B cell (primary cell): Measurements from ENCODE around the gene FIG4. TPM values are rescaled to one million over a fixed set of nuclear protein-coding genes. Genes with fewer than 3 reads are reported as not detected.

Experiments used
- ATAC-seq: fragments of 200-7000 bp; cut with Tn5 transposase; one replicate; pipeline ENCODE4 v1.10.0; 2021; ENCODE audit warnings: low read depth, mild to moderate bottlenecking, moderate number of reproducible peaks, moderate library complexity
- CTCF ChIA-PET: fragments of 350-600 bp; sonication (Branson Sonifier 250); formaldehyde crosslinking; loops from one replicate; lab custom pipeline; 2021; ENCODE audit warnings: antibody characterized with exemption, inconsistent platforms; lab: Charles Lee
- POLR2A ChIA-PET: fragments of 350-600 bp; sonication (Branson Sonifier 250); formaldehyde crosslinking; loops from one replicate; lab custom pipeline; 2021; ENCODE audit warnings: antibody characterized with exemption; lab: Charles Lee
- DNase-seq: peaks from one replicate; pipeline ENCODE4 v3.0.0; 2013
- H2AFZ ChIP-seq: 2 replicates; pipeline ENCODE4 v1.6.1; 2012; ENCODE audit warnings: mild to moderate bottlenecking, low read depth, low read length; ENCODE audit not compliant: insufficient read depth, poor library complexity, severe bottlenecking
- H3K27ac ChIP-seq, 2 donors: 1 replicate in 1 of 2; 2 replicates in 1 of 2; pipeline ENCODE4 v1.5.1; 2012 to 2013; ENCODE audit warnings: low read length in 2 of 2, mild to moderate bottlenecking in 2 of 2, moderate library complexity in 1 of 2
- H3K27me3 ChIP-seq, 4 experiments: fragments of 200-600 bp in 1 of 4; sonication (generic) in 1 of 4; replicated peaks in 1 of 4; 1 replicate in 2 of 4; 2 replicates in 2 of 4; pipeline versions ENCODE4 v1.6.1 to v1.7.0; 2013 to 2016; ENCODE audit warnings: low read length in 3 of 4, mild to moderate bottlenecking in 2 of 4, mixed read lengths in 1 of 4, moderate library complexity in 1 of 4; ENCODE audit not compliant: insufficient read depth in 4 of 4, control insufficient read depth in 3 of 4; ENCODE audit errors: control extremely low read depth in 1 of 4
- H3K36me3 ChIP-seq, 2 experiments: replicated peaks in 1 of 2; 1 replicate in 1 of 2; 2 replicates in 1 of 2; pipeline versions ENCODE4 v1.6.1 to v1.7.1; 2013; ENCODE audit warnings: low read length in 1 of 2; ENCODE audit not compliant: insufficient read depth in 2 of 2, control insufficient read depth in 1 of 2; ENCODE audit errors: control extremely low read depth in 1 of 2, extremely low read depth in 1 of 2
- H3K4me1 ChIP-seq, 2 donors: fragments of 200-600 bp in 1 of 2; sonication (generic) in 1 of 2; 1 replicate in 1 of 2; 2 replicates in 1 of 2; pipeline versions ENCODE4 v1.5.1 to v1.6.1; 2013 to 2017; ENCODE audit warnings: low read length in 2 of 2; ENCODE audit not compliant: control insufficient read depth in 2 of 2, insufficient read depth in 2 of 2
- H3K4me2 ChIP-seq: replicated peaks from 2 replicates; pipeline ENCODE3; 2012; ENCODE audit warnings: mild to moderate bottlenecking, low read depth, low read length; ENCODE audit not compliant: poor library complexity, severe bottlenecking
- H3K4me3 ChIP-seq, 5 experiments: fragments of 200-600 bp in 1 of 5; sonication (generic) in 1 of 5; 1 replicate in 3 of 5; 2 replicates in 2 of 5; pipeline versions ENCODE4 v1.5.1 to v1.7.0; 2011 to 2016; ENCODE audit warnings: low read length in 4 of 5, mild to moderate bottlenecking in 4 of 5, low read depth in 2 of 5, control low read depth in 1 of 5, moderate library complexity in 1 of 5; ENCODE audit not compliant: insufficient read depth in 1 of 5; ENCODE audit errors: control extremely low read depth in 1 of 5, extremely low read depth in 1 of 5
- H3K79me2 ChIP-seq: fragments of 200-600 bp; sonication (generic); one replicate; pipeline ENCODE4 v1.6.0; 2016; ENCODE audit warnings: low read length; ENCODE audit not compliant: control insufficient read depth, insufficient read depth
- H3K9ac ChIP-seq: fragments of 200-600 bp; sonication (generic); 2 replicates; pipeline ENCODE4 v1.6.1; 2017; ENCODE audit warnings: mild to moderate bottlenecking, low read length, moderate library complexity
- H3K9me3 ChIP-seq, 3 donors: one replicate each; pipeline versions ENCODE4 v1.6.1 to v1.7.1; 2013; ENCODE audit warnings: low read length in 2 of 3; ENCODE audit not compliant: control insufficient read depth in 2 of 3, insufficient read depth in 1 of 3; ENCODE audit errors: control extremely low read depth in 1 of 3
- H4K20me1 ChIP-seq: 2 replicates; pipeline ENCODE4 v1.6.0; 2012; ENCODE audit warnings: mild to moderate bottlenecking, low read length; ENCODE audit not compliant: insufficient read depth, control insufficient read depth, poor library complexity, severe bottlenecking
- H3K27ac Mint-ChIP-seq: one replicate; pipeline ENCODE4 v1.8.0; 2021; ENCODE audit warnings: mixed read lengths
- H3K27me3 Mint-ChIP-seq: one replicate; pipeline ENCODE4 v1.8.0; 2021; ENCODE audit warnings: mixed read lengths
- H3K4me1 Mint-ChIP-seq: one replicate; pipeline ENCODE4 v1.8.0; 2021; ENCODE audit warnings: mixed read lengths
- H3K4me3 Mint-ChIP-seq: one replicate; pipeline ENCODE4 v1.8.0; 2021; ENCODE audit warnings: mixed read lengths
- H3K9me3 Mint-ChIP-seq: one replicate; pipeline ENCODE4 v1.8.0; 2022; ENCODE audit warnings: mixed read lengths; ENCODE audit not compliant: insufficient read depth
- CTCF ChIP-seq: fragments of 200-600 bp; IDR thresholded peaks from one replicate; pipeline ENCODE4 v1.8.0; 2022; ENCODE audit warnings: antibody characterized with exemption, mild to moderate bottlenecking
- EZH2 ChIP-seq: IDR thresholded peaks from 2 replicates; pipeline ENCODE4 v1.6.1; 2012; ENCODE audit warnings: borderline replicate concordance, low read depth, mild to moderate bottlenecking, moderate library complexity, low read length; ENCODE audit not compliant: insufficient read depth, poor library complexity, severe bottlenecking
- WGBS: methylation state at CpG from one replicate; pipeline ENCODE4 v1.1.5; 2013; ENCODE audit warnings: missing lambda C conversion rate; ENCODE audit not compliant: insufficient coverage; 5-methylcytosine and 5-hydroxymethylcytosine counted together
- intact Hi-C: fragments of 100-400 bp; cut with micrococcal nuclease; formaldehyde crosslinking; loops from one replicate; pipeline ENCODE4 v1.10.0; 2022
- polyA plus RNA-seq: library from polyadenylated mRNA; depleted of rRNA; stranded (reverse); fragments of >200 nt; gene quantifications from 2 replicates; pipeline ENCODE4 v1.2.3, GENCODE V29; 2012
- total RNA-seq, 2 donors: library from RNA; stranded (reverse); fragments of 120-200 nt in 1 of 2; gene quantifications; 1 replicate in 1 of 2; 2 replicates in 1 of 2; pipeline versions ENCODE4 v1.2.3 to v1.2.4, GENCODE V29; 2013 to 2022

The FIG4 gene
- total and polyA plus RNA-seq, 2 donors (not counting 1 experiment from before 2014, with no cell fraction given): 28.2 to 31.5 TPM

- H4K20me1 ChIP-seq: no peaks in the 10 kb centered on the region
- no peak overlapping the region for H3K4me2 ChIP-seq
- H3K79me2 ChIP-seq: no peaks in the 10 kb centered on the region
- DNase-seq (no peak), ATAC-seq (no peak)
- H3K9me3 Mint-ChIP-seq: no peaks in the 10 kb centered on the region
- no peaks in the 10 kb centered on the region for H3K27me3 Mint-ChIP-seq
- peaks cover 10% of the 10 kb centered on the region for H3K4me1 Mint-ChIP-seq
- peak overlapping the region; percentile 57 for H3K27ac ChIP-seq
- no peak overlapping the region for H3K4me3 ChIP-seq
- H3K36me3 ChIP-seq: peaks cover 2 to 61% of the 10 kb centered on the region in 2 experiments
- H2AFZ ChIP-seq: no peak overlapping the region
- no peak overlapping the region for H3K9ac ChIP-seq
- H3K4me3 Mint-ChIP-seq: no peak overlapping the region
- no peaks in the 10 kb centered on the region for H3K27me3 ChIP-seq
- WGBS: no CpG with 5 or more reads among the region's 1 CpG
- intact Hi-C loops: no loop called here
- POLR2A ChIA-PET: no interaction called here
- H3K27ac Mint-ChIP-seq: peak overlapping the region; percentile 26
- H3K4me1 ChIP-seq: peaks cover 5 to 11% of the 10 kb centered on the region in 2 donors
- CTCF ChIA-PET: interaction anchor here (1.8 kb wide), 1 partner anchor 11 kb away, joined by 7 read pairs; no protein-coding TSS in a partner anchor
- TF ChIP-seq EZH2 (no peak), CTCF (no peak)
- peaks cover 0 to 6% (median 0%) of the 10 kb centered on the region in 3 donors for H3K9me3 ChIP-seq
Observed at GRCh38 chr6:109793021-109793420, 101.9 kb downstream of the FIG4 start.

DNA sequence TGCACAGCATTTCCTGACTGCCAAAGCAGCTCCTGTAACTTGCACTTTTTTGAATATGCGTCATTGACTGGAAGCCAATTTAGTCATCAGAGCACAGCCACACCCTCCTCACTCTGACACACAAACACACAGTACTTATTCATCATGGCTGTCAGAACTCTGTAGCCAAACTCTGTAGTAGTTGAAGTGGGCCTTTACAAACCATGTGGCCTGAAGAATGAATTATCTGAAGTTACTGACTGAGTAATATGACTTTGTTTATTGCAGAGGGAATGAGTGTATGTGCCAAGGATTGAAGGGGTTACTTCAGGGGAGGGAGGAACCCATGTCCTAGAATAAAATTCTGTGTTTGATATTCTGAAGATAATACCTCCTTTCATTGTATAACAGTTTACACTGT, 102.7 kb downstream of the FIG4 start:
- Histone ChIP-seq H3K36me3 (peaks cover 0 to 60% of the 10 kb centered on the region in 2 experiments), H3K27me3 (no peaks in the 10 kb centered on the region), H3K27ac (peak overlapping the region; percentile 74 to 87), H3K9ac (no peak overlapping the region), H4K20me1 (no peaks in the 10 kb centered on the region), H3K4me3 (no peak overlapping the region), H3K9me3 (peaks cover 0 to 6% (median 0%) of the 10 kb centered on the region in 3 donors), H3K4me2 (no peak overlapping the region), H3K79me2 (no peaks in the 10 kb centered on the region), H2AFZ (no peak overlapping the region), H3K4me1 (peaks cover 5 to 11% of the 10 kb centered on the region in 2 donors)
- peak overlapping the region; percentile 84 for H3K27ac Mint-ChIP-seq
- intact Hi-C loops: no loop called here
- no peaks in the 10 kb centered on the region for H3K9me3 Mint-ChIP-seq
- TF ChIP-seq EZH2: no peak
- TF ChIP-seq CTCF: no peak
- DNase-seq: peak; percentile 29
- no CpG with 5 or more reads among the region's 1 CpG for WGBS
- H3K27me3 Mint-ChIP-seq: no peaks in the 10 kb centered on the region
- CTCF ChIA-PET: no interaction called here
- peaks cover 10% of the 10 kb centered on the region for H3K4me1 Mint-ChIP-seq
- H3K4me3 Mint-ChIP-seq: peak overlapping the region; percentile 23
- peak; percentile 51 for ATAC-seq
- POLR2A ChIA-PET: no interaction called here
